HG02970 (cell line): ENCODE results near the gene RAPSN.

Source experiments
- ATAC-seq: cut with Tn5 transposase; IDR thresholded peaks from one replicate; pipeline ENCODE4 v1.9.1; 2021; ENCODE audit warnings: mild to moderate bottlenecking, moderate library complexity, moderate number of reproducible peaks; ENCODE audit not compliant: unreplicated experiment, low FRiP score

Gene RAPSN

DNA sequence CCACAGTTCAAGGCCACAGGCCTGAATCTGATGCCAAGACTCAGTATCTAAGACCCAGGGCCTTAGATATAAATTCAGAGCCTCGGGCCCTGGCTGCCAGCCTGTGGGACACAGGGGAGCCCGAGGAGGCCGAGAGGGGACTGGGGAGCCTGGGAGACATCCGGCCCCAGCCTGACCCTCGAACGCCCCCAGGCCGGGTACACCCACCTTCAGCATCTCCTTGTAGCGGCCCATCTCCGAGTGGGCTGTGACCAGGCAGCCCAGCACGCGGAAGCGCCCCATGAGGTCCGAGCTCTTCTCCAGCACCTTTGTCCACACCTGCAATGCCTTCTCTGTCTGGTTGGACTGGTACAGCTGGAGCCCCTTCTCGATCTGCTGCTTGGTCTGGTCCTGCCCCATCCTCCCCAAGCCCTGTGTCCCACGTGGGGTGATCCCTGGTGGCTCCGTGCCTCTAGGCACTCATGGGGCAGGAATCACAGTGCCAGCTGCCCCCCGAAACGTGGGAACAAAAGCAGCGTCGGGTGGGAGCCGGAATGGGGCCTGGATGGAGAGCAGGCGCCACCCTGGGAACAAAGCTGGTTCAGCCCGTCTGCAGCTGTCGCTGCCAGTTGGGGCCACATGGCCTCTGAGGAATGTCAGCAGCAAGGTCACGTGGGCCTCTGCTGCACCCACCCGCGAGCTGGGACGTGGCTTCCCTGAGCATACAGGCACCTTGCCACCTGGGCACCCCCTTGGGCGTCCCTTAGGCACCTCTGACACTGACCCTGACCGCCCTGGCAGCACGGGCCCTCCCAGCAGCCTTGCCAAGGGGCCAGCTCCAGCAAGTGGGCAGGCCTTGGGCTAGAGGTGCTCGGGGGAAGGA lies at the start of gene RAPSN:
Gene RAPSN, minus strand, starts transcription at position 571 of the 862 bp plus-strand sequence. Its CDS starts 172 bp downstream, at position 399.
- ATAC-seq = no peak

DNA sequence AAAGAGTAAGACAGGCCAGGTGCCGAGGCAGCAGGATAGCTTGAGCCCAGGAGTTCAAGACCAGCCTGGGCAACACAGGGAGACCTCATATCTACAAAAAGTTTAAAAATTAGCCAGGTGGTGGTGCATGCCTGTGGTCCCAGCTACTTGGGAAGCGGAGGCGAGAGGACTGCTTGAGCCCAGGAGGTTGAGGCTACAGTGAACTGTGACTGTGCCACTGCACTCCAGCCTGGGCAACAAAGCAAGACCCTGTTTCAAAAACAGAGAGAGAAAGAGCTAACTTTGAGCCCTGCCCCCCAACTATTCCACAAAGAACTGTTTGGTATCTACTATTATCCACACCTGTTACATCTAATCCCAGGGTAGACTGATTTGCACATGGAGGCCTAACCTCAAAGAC lies 49.2 kb upstream of the RAPSN start:
- ATAC-seq = no peak

DNA sequence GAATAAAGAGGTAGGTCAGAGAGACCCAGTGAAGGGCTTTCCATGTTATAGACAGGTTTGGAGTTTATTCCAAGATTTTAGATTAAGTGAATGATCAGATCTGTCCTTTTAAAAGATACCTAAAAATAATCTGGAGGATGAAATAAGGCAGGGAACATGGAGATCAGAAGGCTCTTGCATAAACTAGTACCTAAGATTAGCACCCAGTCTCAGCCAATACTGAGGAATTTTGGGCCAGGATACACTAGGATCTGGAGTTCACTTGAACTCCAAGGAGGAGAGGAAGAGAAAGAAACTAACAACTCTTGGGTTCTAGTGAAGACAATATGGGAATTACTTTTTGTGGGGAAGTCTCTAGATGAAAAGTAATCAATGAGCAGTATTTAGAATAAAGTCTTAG lies 47.9 kb upstream of the RAPSN start:
- ATAC-seq = no peak

- ATAC-seq = no peak
These were observed 46.9 kb upstream of the RAPSN start for GRCh38 chr11:47495856-47496217.

- no peak for ATAC-seq
These were observed 46.3 kb upstream of the RAPSN start for GRCh38 chr11:47495011-47495855.

GRCh38 chr11:47489395-47489755 lies 40.4 kb upstream of the RAPSN start:
- ATAC-seq = no peak

GRCh38 chr11:47488674-47489394 lies 39.9 kb upstream of the RAPSN start:
- no peak for ATAC-seq

GRCh38 chr11:47488111-47488510 lies 39.2 kb upstream of the RAPSN start:
- no peak for ATAC-seq

GRCh38 chr11:47487421-47487820 lies 38.5 kb upstream of the RAPSN start:
- no peak for ATAC-seq

DNA sequence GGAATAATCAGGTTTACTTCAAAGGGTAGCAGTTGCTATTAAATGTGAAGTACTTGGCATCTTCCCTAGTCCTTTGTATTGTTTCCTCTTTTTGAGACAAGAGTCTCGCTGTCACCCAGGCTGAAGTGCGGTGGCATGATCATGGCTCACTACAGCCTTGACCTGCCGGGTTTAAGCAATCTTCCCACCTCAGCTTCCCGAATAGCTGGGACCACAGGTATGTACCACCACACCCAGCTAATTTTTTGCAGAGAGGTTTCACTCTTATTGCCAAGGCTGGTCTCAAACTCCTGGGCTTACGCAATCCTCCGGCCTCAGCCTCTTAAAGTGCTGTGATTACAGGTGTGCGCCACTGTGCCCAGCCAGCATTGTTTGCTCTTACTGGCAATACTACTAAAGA lies 36.2 kb upstream of the RAPSN start:
- no peak for ATAC-seq

- ATAC-seq = no peak
These were observed 34.5 kb upstream of the RAPSN start for GRCh38 chr11:47483457-47483856.

- ATAC-seq = no peak
These were observed 31.8 kb upstream of the RAPSN start for GRCh38 chr11:47480762-47481161.

DNA sequence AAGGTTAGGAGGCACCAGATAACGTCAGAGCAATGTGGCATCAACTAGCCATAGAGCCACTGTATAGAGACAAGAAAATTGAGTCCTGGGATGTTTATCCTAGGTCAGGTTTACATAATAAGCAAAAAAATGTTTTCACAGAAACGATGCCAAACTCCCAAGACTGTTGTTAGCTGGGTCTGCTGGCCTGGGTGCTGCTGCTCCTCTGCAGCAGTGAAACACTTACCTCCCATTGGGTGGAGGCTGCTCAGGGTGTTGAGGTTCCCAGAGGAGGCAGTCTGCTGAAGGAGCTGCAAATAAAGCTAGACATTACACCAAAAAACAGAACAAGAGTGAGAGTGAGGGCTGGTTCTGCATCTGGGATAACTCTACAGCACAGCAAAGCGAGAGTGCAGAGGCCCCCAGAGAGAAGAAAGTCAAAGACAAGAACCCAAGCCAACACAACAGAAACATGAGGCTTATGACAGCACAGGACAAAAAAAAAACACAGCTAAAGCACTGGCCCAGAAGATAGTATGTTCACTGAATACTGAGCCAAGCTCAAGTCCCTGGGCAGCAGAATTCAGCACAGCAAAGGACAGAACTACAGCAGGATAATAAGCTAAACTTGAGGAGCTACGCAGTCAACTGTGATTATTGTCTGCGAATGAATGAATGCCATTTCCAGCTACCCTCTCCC lies 29.9 kb upstream of the RAPSN start:
- ATAC-seq = no peak

DNA sequence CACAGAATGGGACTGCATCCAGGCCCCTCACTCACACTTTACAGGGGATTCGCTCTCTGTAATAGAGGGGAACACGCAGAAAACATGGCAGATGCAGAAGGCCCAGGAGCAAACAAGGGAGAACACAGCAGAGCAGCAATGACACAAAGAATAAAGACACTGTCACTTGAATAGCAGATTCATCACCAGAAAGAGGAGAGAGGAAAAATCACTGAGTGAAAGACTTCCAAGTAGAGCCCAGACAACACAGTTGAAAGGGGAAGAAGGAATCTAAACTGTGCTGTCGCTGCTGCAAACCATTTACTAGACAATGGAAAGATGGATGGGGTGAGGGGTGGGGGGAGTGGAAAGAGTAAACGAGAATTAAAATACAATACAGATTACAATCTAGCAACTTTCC lies 28.8 kb upstream of the RAPSN start:
- ATAC-seq = no peak

DNA sequence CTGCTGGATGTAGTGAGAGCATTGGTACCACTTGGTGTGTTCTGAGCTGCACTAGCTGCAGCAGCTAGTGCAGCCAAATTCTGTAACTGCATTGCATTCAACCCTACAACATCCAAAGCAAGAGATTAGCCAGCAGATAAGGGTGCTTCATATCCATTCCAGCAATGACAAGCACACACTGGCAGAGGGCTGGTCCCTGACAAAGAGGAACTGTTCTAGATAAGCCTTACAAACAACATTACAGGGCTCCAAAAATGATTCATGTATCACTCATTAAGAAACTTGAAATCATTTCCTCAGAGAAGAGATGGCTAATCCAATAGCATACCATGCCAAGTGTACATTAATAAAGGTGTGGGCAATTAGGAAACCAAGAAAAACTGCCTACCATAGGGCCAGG lies 28.4 kb upstream of the RAPSN start:
- ATAC-seq = no peak

DNA sequence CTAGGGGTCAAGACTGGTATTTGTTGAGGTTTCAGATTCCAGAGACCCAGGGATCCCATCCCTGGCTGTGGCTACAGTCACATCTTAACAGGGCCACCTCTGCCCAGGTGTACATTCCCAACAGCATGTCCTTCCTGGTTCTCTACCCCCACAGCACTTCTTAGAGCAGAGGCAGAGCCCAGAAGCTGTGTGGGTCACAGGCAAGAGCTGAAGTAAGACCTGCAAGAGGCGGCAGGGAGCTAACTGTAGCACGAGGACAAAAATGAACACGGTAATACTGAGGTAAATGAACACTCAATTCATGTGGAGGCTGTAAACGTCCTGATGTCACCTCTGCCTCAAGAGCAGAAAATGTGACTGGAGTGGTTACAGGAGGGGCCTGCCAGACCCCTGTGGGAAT lies 21.7 kb upstream of the RAPSN start:
- no peak for ATAC-seq

- no peak for ATAC-seq
These were observed 20.6 kb upstream of the RAPSN start for GRCh38 chr11:47469361-47470179.

GRCh38 chr11:47468598-47469214 lies 19.8 kb upstream of the RAPSN start:
- no peak for ATAC-seq

- no peak for ATAC-seq
These were observed 18.4 kb upstream of the RAPSN start for GRCh38 chr11:47467357-47467756.
